GM19328 (cell line): ENCODE measurements around the gene RHOT1.
"Not testable (repeated sequence)": the region's sequence is repeated elsewhere in the genome, so short reads cannot be mapped to it uniquely, and the experiment has no call there.

Experiments
- ATAC-seq: cut with Tn5 transposase; IDR thresholded peaks from one replicate; pipeline ENCODE4 v1.9.1; 2021; ENCODE audit warnings: mild to moderate bottlenecking, moderate library complexity; ENCODE audit not compliant: unreplicated experiment

The RHOT1 gene

GRCh38 chr17:32142038-32142856, at the start of gene RHOT1:
TSS of gene RHOT1 (plus strand) at chr17:32142502. CDS start at chr17:32142693, 191 bp downstream.
- ATAC-seq, result peak; percentile 88

GRCh38 chr17:32099686-32100085, 42.6 kb upstream of the RHOT1 start:
- ATAC-seq, result no peak

GRCh38 chr17:32100323-32100722, 42.0 kb upstream of the RHOT1 start:
- ATAC-seq, result not testable (repeated sequence)

- ATAC-seq, result no peak
These were observed 41.2 kb upstream of the RHOT1 start for GRCh38 chr17:32100971-32101631.

GRCh38 chr17:32102172-32102571, 40.1 kb upstream of the RHOT1 start:
- no peak for ATAC-seq

- no peak for ATAC-seq
These were observed 39.6 kb upstream of the RHOT1 start for GRCh38 chr17:32102646-32103186.

GRCh38 chr17:32103476-32104113, 38.7 kb upstream of the RHOT1 start:
- no peak for ATAC-seq

- ATAC-seq, result no peak
These were observed 38.1 kb upstream of the RHOT1 start for GRCh38 chr17:32104158-32104557.

GRCh38 chr17:32106471-32106981, 35.8 kb upstream of the RHOT1 start:
- not testable (repeated sequence) for ATAC-seq

- not testable (repeated sequence) for ATAC-seq
These were observed 35.1 kb upstream of the RHOT1 start for GRCh38 chr17:32107194-32107593.

GRCh38 chr17:32110596-32110995, 31.7 kb upstream of the RHOT1 start:
- no peak for ATAC-seq

- ATAC-seq, result no peak
These were observed 31.0 kb upstream of the RHOT1 start for GRCh38 chr17:32111141-32111771.

GRCh38 chr17:32112416-32112815, 29.9 kb upstream of the RHOT1 start:
- no peak for ATAC-seq

- ATAC-seq, result no peak
These were observed 27.8 kb upstream of the RHOT1 start for GRCh38 chr17:32114536-32114935.

- not testable (repeated sequence) for ATAC-seq
These were observed 26.8 kb upstream of the RHOT1 start for GRCh38 chr17:32115546-32115945.

- ATAC-seq, result no peak
These were observed 25.4 kb upstream of the RHOT1 start for GRCh38 chr17:32116937-32117336.

- ATAC-seq, result no peak
These were observed 24.9 kb upstream of the RHOT1 start for GRCh38 chr17:32117399-32117798.

GRCh38 chr17:32118088-32118487, 24.2 kb upstream of the RHOT1 start:
- ATAC-seq, result not testable (repeated sequence)

- ATAC-seq, result no peak
These were observed 23.5 kb upstream of the RHOT1 start for GRCh38 chr17:32118835-32119234.

- ATAC-seq, result no peak
These were observed 22.2 kb upstream of the RHOT1 start for GRCh38 chr17:32120141-32120540.

GRCh38 chr17:32120716-32121115, 21.6 kb upstream of the RHOT1 start:
- no peak for ATAC-seq
